ENCODE data around the gene KCNC1. TPM values are rescaled to one million over a fixed set of nuclear protein-coding genes. Genes with fewer than 3 reads are reported as not detected.
A peak's percentile ranks its signal among the peaks of the same experiment; 100 is the strongest.

KCNC1 gene
- total and polyA plus RNA-seq, 4 donors: not detected

- intact Hi-C loops (cut with DNase I): no loop called here
- Histone ChIP-seq H3K36me3 (ENCODE audit: control insufficient read depth in 1 of 2, insufficient read depth in 2 of 2, low read length in 1 of 2) (no peaks in the 10 kb centered on the region), H3K4me3 (ENCODE audit: low read length in 2 of 2) (no peak overlapping the region), H3K9me3 (ENCODE audit: control insufficient read depth, low read length) (no peaks in the 10 kb centered on the region), H3K4me1 (ENCODE audit: control insufficient read depth in 1 of 2, insufficient read depth in 2 of 2, low read length in 2 of 2) (no peaks in the 10 kb centered on the region), H3K27ac (ENCODE audit: low read depth in 1 of 2, low read length in 2 of 2) (no peak overlapping the region), H3K27me3 (ENCODE audit: control insufficient read depth in 1 of 2, insufficient read depth in 2 of 2, low read length in 1 of 2) (no peaks in the 10 kb centered on the region)
- DNase-seq: peak in 1 of 2 donors; percentile 43
- WGBS, 2 donors: 91 to 94% methylated on average over 7 of the region's 7 CpGs
- peak; percentile 23 for ATAC-seq (ENCODE audit: low FRiP score)
Observed at GRCh38 chr11:17793642-17794170, 59.1 kb downstream of the KCNC1 start.

GRCh38 chr11:17794981-17795380 is 60.4 kb downstream of the KCNC1 start:
- ATAC-seq (ENCODE audit: low FRiP score) (no peak), DNase-seq (peak in 1 of 2 donors; percentile 56)
- H3K4me1 ChIP-seq (ENCODE audit: control insufficient read depth in 1 of 2, insufficient read depth in 2 of 2, low read length in 2 of 2): no peaks in the 10 kb centered on the region
- H3K36me3 ChIP-seq (ENCODE audit: control insufficient read depth in 1 of 2, insufficient read depth in 2 of 2, low read length in 1 of 2): no peaks in the 10 kb centered on the region
- H3K4me3 ChIP-seq (ENCODE audit: low read length in 2 of 2): no peak overlapping the region
- no peaks in the 10 kb centered on the region for H3K27me3 ChIP-seq (ENCODE audit: control insufficient read depth in 1 of 2, insufficient read depth in 2 of 2, low read length in 1 of 2)
- WGBS, 2 donors: 94 to 97% methylated on average over 5 of the region's 5 CpGs
- intact Hi-C loops (cut with DNase I): no loop called here
- no peak overlapping the region for H3K27ac ChIP-seq (ENCODE audit: low read depth in 1 of 2, low read length in 2 of 2)
- H3K9me3 ChIP-seq (ENCODE audit: control insufficient read depth, low read length): no peaks in the 10 kb centered on the region

- intact Hi-C loops (cut with DNase I): no loop called here
- ATAC-seq (ENCODE audit: low FRiP score): no peak
- WGBS, 2 donors: 94 to 100% methylated on average over 2 of the region's 2 CpGs
Observed at GRCh38 chr11:17796154-17796553, 61.6 kb downstream of the KCNC1 start.

GRCh38 chr11:17798253-17798652 is 63.7 kb downstream of the KCNC1 start:
- H3K27ac ChIP-seq (ENCODE audit: low read depth in 1 of 2, low read length in 2 of 2): no peak overlapping the region
- H3K4me3 ChIP-seq (ENCODE audit: low read length in 2 of 2): no peak overlapping the region
- no peaks in the 10 kb centered on the region for H3K9me3 ChIP-seq (ENCODE audit: control insufficient read depth, low read length)
- no peaks in the 10 kb centered on the region for H3K4me1 ChIP-seq (ENCODE audit: control insufficient read depth in 1 of 2, insufficient read depth in 2 of 2, low read length in 2 of 2)
- H3K27me3 ChIP-seq (ENCODE audit: control insufficient read depth in 1 of 2, insufficient read depth in 2 of 2, low read length in 1 of 2): no peaks in the 10 kb centered on the region
- no peak for ATAC-seq (ENCODE audit: low FRiP score)
- no peak for DNase-seq
- intact Hi-C loops (cut with DNase I): no loop called here
- WGBS, 2 donors: 73 to 77% methylated on average over 6 of the region's 6 CpGs
- no peaks in the 10 kb centered on the region for H3K36me3 ChIP-seq (ENCODE audit: control insufficient read depth in 1 of 2, insufficient read depth in 2 of 2, low read length in 1 of 2)

More at GRCh38 chr11:17796154-17796553, 61.6 kb downstream of the KCNC1 start:
- H3K27ac ChIP-seq (ENCODE audit: low read depth in 1 of 2, low read length in 2 of 2): no peak overlapping the region
- H3K27me3 ChIP-seq (ENCODE audit: control insufficient read depth in 1 of 2, insufficient read depth in 2 of 2, low read length in 1 of 2): no peaks in the 10 kb centered on the region
- H3K9me3 ChIP-seq (ENCODE audit: control insufficient read depth, low read length): no peaks in the 10 kb centered on the region
- peak in 1 of 2 donors; percentile 6 for DNase-seq
- no peaks in the 10 kb centered on the region for H3K36me3 ChIP-seq (ENCODE audit: control insufficient read depth in 1 of 2, insufficient read depth in 2 of 2, low read length in 1 of 2)
- no peak overlapping the region for H3K4me3 ChIP-seq (ENCODE audit: low read length in 2 of 2)
- H3K4me1 ChIP-seq (ENCODE audit: control insufficient read depth in 1 of 2, insufficient read depth in 2 of 2, low read length in 2 of 2): no peaks in the 10 kb centered on the region

- ATAC-seq (ENCODE audit: low FRiP score) (no peak), DNase-seq (no peak)
- Histone ChIP-seq H3K27me3 (ENCODE audit: control insufficient read depth in 1 of 2, insufficient read depth in 2 of 2, low read length in 1 of 2) (no peaks in the 10 kb centered on the region), H3K36me3 (ENCODE audit: control insufficient read depth in 1 of 2, insufficient read depth in 2 of 2, low read length in 1 of 2) (no peaks in the 10 kb centered on the region), H3K9me3 (ENCODE audit: control insufficient read depth, low read length) (no peaks in the 10 kb centered on the region), H3K4me1 (ENCODE audit: control insufficient read depth in 1 of 2, insufficient read depth in 2 of 2, low read length in 2 of 2) (no peaks in the 10 kb centered on the region), H3K4me3 (ENCODE audit: low read length in 2 of 2) (no peak overlapping the region), H3K27ac (ENCODE audit: low read depth in 1 of 2, low read length in 2 of 2) (no peak overlapping the region)
- 96 to 99% methylated on average over 3 of the region's 3 CpGs for WGBS, 2 donors
- intact Hi-C loops (cut with DNase I): no loop called here
Observed at GRCh38 chr11:17798716-17799115, 64.1 kb downstream of the KCNC1 start.

- Histone ChIP-seq H3K36me3 (ENCODE audit: control insufficient read depth in 1 of 2, insufficient read depth in 2 of 2, low read length in 1 of 2) (no peaks in the 10 kb centered on the region), H3K27ac (ENCODE audit: low read depth in 1 of 2, low read length in 2 of 2) (no peak overlapping the region), H3K9me3 (ENCODE audit: control insufficient read depth, low read length) (no peaks in the 10 kb centered on the region), H3K27me3 (ENCODE audit: control insufficient read depth in 1 of 2, insufficient read depth in 2 of 2, low read length in 1 of 2) (no peaks in the 10 kb centered on the region), H3K4me1 (ENCODE audit: control insufficient read depth in 1 of 2, insufficient read depth in 2 of 2, low read length in 2 of 2) (no peaks in the 10 kb centered on the region), H3K4me3 (ENCODE audit: low read length in 2 of 2) (no peak overlapping the region)
- 95% methylated on average over 5 of the region's 5 CpGs for WGBS, 2 donors
- DNase-seq (no peak), ATAC-seq (ENCODE audit: low FRiP score) (no peak)
- intact Hi-C loops (cut with DNase I): no loop called here
Observed at GRCh38 chr11:17799147-17799546, 64.6 kb downstream of the KCNC1 start.

GRCh38 chr11:17801166-17801565 is 66.6 kb downstream of the KCNC1 start:
- Histone ChIP-seq H3K4me3 (ENCODE audit: low read length in 2 of 2) (no peak overlapping the region), H3K27ac (ENCODE audit: low read depth in 1 of 2, low read length in 2 of 2) (no peak overlapping the region), H3K27me3 (ENCODE audit: control insufficient read depth in 1 of 2, insufficient read depth in 2 of 2, low read length in 1 of 2) (no peaks in the 10 kb centered on the region), H3K4me1 (ENCODE audit: control insufficient read depth in 1 of 2, insufficient read depth in 2 of 2, low read length in 2 of 2) (no peaks in the 10 kb centered on the region), H3K9me3 (ENCODE audit: control insufficient read depth, low read length) (no peaks in the 10 kb centered on the region), H3K36me3 (ENCODE audit: control insufficient read depth in 1 of 2, insufficient read depth in 2 of 2, low read length in 1 of 2) (no peaks in the 10 kb centered on the region)
- intact Hi-C loops (cut with DNase I): no loop called here
- ATAC-seq (ENCODE audit: low FRiP score) (no peak), DNase-seq (no peak)
- 97 to 98% methylated on average over 4 of the region's 4 CpGs for WGBS, 2 donors

GRCh38 chr11:17802491-17802890 is 67.9 kb downstream of the KCNC1 start:
- ATAC-seq (ENCODE audit: low FRiP score) (no peak), DNase-seq (no peak)
- no peaks in the 10 kb centered on the region for H3K9me3 ChIP-seq (ENCODE audit: control insufficient read depth, low read length)
- 97 to 98% methylated on average over 4 of the region's 4 CpGs for WGBS, 2 donors
- H3K27me3 ChIP-seq (ENCODE audit: control insufficient read depth in 1 of 2, insufficient read depth in 2 of 2, low read length in 1 of 2): no peaks in the 10 kb centered on the region
- no peak overlapping the region for H3K27ac ChIP-seq (ENCODE audit: low read depth in 1 of 2, low read length in 2 of 2)
- no peaks in the 10 kb centered on the region for H3K4me1 ChIP-seq (ENCODE audit: control insufficient read depth in 1 of 2, insufficient read depth in 2 of 2, low read length in 2 of 2)
- intact Hi-C loops (cut with DNase I): no loop called here
- H3K36me3 ChIP-seq (ENCODE audit: control insufficient read depth in 1 of 2, insufficient read depth in 2 of 2, low read length in 1 of 2): no peaks in the 10 kb centered on the region
- H3K4me3 ChIP-seq (ENCODE audit: low read length in 2 of 2): no peak overlapping the region

- DNase-seq (no peak), ATAC-seq (ENCODE audit: low FRiP score) (no peak)
- Histone ChIP-seq H3K9me3 (ENCODE audit: control insufficient read depth, low read length) (no peaks in the 10 kb centered on the region), H3K36me3 (ENCODE audit: control insufficient read depth in 1 of 2, insufficient read depth in 2 of 2, low read length in 1 of 2) (no peaks in the 10 kb centered on the region), H3K27me3 (ENCODE audit: control insufficient read depth in 1 of 2, insufficient read depth in 2 of 2, low read length in 1 of 2) (no peaks in the 10 kb centered on the region), H3K4me3 (ENCODE audit: low read length in 2 of 2) (no peak overlapping the region), H3K27ac (ENCODE audit: low read depth in 1 of 2, low read length in 2 of 2) (no peak overlapping the region), H3K4me1 (ENCODE audit: control insufficient read depth in 1 of 2, insufficient read depth in 2 of 2, low read length in 2 of 2) (no peaks in the 10 kb centered on the region)
- 85 to 90% methylated on average over 7 of the region's 7 CpGs for WGBS, 2 donors
- intact Hi-C loops (cut with DNase I): no loop called here
Observed at GRCh38 chr11:17803754-17804334, 69.3 kb downstream of the KCNC1 start.
